H9 (cell line): Measurements from ENCODE around the gene CTPS1. TPM values are rescaled to one million over a fixed set of nuclear protein-coding genes. Genes with fewer than 3 reads are reported as not detected.

ENCODE experiments used
- DNase-seq: peaks from one replicate; pipeline ENCODE4 v3.0.0-alpha.2; 2017
- H2AFZ ChIP-seq: one replicate; pipeline ENCODE4 v1.6.1; 2013; ENCODE audit warnings: mild to moderate bottlenecking, low read length, control low read depth, moderate library complexity
- H2AK5ac ChIP-seq: 2 replicates; pipeline ENCODE4 v1.6.1; 2013; ENCODE audit warnings: low read length, control low read depth, mixed read lengths; ENCODE audit not compliant: insufficient read length
- H2BK120ac ChIP-seq: one replicate; pipeline ENCODE4 v1.6.1; 2013; ENCODE audit warnings: low read depth, mild to moderate bottlenecking, low read length, control low read depth, inconsistent platforms; ENCODE audit not compliant: poor library complexity, severe bottlenecking
- H2BK12ac ChIP-seq: 2 replicates; pipeline ENCODE4 v1.6.1; 2013; ENCODE audit warnings: low read length, control low read depth, mixed read lengths, low read depth; ENCODE audit not compliant: insufficient read length
- H2BK15ac ChIP-seq: 2 replicates; pipeline ENCODE4 v1.6.1; 2013; ENCODE audit warnings: low read depth, low read length, control low read depth
- H2BK20ac ChIP-seq: one replicate; pipeline ENCODE4 v1.6.1; 2013; ENCODE audit warnings: low read depth, mild to moderate bottlenecking, low read length, control low read depth, inconsistent platforms; ENCODE audit not compliant: poor library complexity, severe bottlenecking
- H2BK5ac ChIP-seq: 2 replicates; pipeline ENCODE4 v1.6.1; 2013; ENCODE audit warnings: low read length, control low read depth, mixed read lengths; ENCODE audit not compliant: insufficient read length
- H3K14ac ChIP-seq: 2 replicates; pipeline ENCODE4 v1.6.1; 2013; ENCODE audit warnings: low read length, control low read depth; ENCODE audit not compliant: insufficient read depth
- H3K18ac ChIP-seq: 2 replicates; pipeline ENCODE4 v1.6.1; 2013; ENCODE audit warnings: low read depth, mild to moderate bottlenecking, mixed read lengths, low read length, control low read depth; ENCODE audit not compliant: insufficient read length
- H3K23ac ChIP-seq: 2 replicates; pipeline ENCODE4 v1.6.1; 2013; ENCODE audit warnings: low read length, control low read depth, mixed read lengths, low read depth; ENCODE audit not compliant: insufficient read length
- H3K23me2 ChIP-seq: 2 replicates; pipeline ENCODE4 v1.6.1; 2013; ENCODE audit warnings: low read depth, mild to moderate bottlenecking, mixed read lengths, low read length, control low read depth; ENCODE audit not compliant: insufficient read length, poor library complexity, severe bottlenecking
- H3K27ac ChIP-seq: 2 replicates; pipeline ENCODE4 v1.5.1; 2013; ENCODE audit warnings: low read length, control low read depth, mixed read lengths, low read depth; ENCODE audit not compliant: insufficient read length
- H3K27me3 ChIP-seq: 2 replicates; pipeline ENCODE4 v1.6.1; 2013; ENCODE audit warnings: low read length, control low read depth, inconsistent platforms; ENCODE audit not compliant: insufficient read depth
- H3K4ac ChIP-seq: 2 replicates; pipeline ENCODE4 v1.6.1; 2013; ENCODE audit warnings: low read depth, mild to moderate bottlenecking, control low read depth, inconsistent platforms, low read length, moderate library complexity
- H3K4me1 ChIP-seq: 2 replicates; pipeline ENCODE4 v1.6.1; 2013; ENCODE audit warnings: low read length, control low read depth, inconsistent platforms; ENCODE audit not compliant: insufficient read depth
- H3K4me2 ChIP-seq: 2 replicates; pipeline ENCODE4 v1.6.1; 2013; ENCODE audit warnings: low read length, control low read depth, mixed read lengths; ENCODE audit not compliant: insufficient read length, insufficient read depth
- H3K56ac ChIP-seq: 2 replicates; pipeline ENCODE4 v1.6.1; 2013; ENCODE audit warnings: low read depth, mild to moderate bottlenecking, mixed read lengths, low read length, control low read depth; ENCODE audit not compliant: insufficient read length
- H3K79me1 ChIP-seq: 2 replicates; pipeline ENCODE4 v1.6.1; 2013; ENCODE audit warnings: low read depth, mild to moderate bottlenecking, moderate library complexity, low read length, control low read depth, inconsistent platforms; ENCODE audit not compliant: insufficient read depth, poor library complexity, severe bottlenecking
- H3K79me2 ChIP-seq: 2 replicates; pipeline ENCODE4 v1.6.1; 2013; ENCODE audit warnings: low read length, control low read depth, inconsistent platforms; ENCODE audit not compliant: insufficient read depth
- H3K9ac ChIP-seq: 2 replicates; pipeline ENCODE4 v1.6.1; 2013; ENCODE audit warnings: low read length, control low read depth, mixed read lengths; ENCODE audit not compliant: insufficient read length; ENCODE audit errors: extremely low read depth
- H3K9me3 ChIP-seq: one replicate; pipeline ENCODE4 v1.6.1; 2013; ENCODE audit warnings: low read depth, low read length, inconsistent platforms; ENCODE audit not compliant: control insufficient read depth
- H3T11ph ChIP-seq: one replicate; pipeline ENCODE4 v1.6.1; 2013; ENCODE audit warnings: mild to moderate bottlenecking, low read length, control low read depth, inconsistent platforms
- H4K20me1 ChIP-seq: one replicate; pipeline ENCODE4 v1.6.1; 2013; ENCODE audit not compliant: control insufficient read depth, insufficient read length, insufficient read depth
- H4K5ac ChIP-seq: 2 replicates; pipeline ENCODE4 v1.6.1; 2013; ENCODE audit warnings: low read depth, mild to moderate bottlenecking, mixed read lengths, low read length, control low read depth; ENCODE audit not compliant: insufficient read length
- H4K8ac ChIP-seq: replicated peaks from 2 replicates; pipeline ENCODE4 v1.6.1; 2013; ENCODE audit warnings: low read length, control low read depth, mixed read lengths, low read depth; ENCODE audit not compliant: insufficient read length
- H4K91ac ChIP-seq: 2 replicates; pipeline ENCODE4 v1.6.1; 2013; ENCODE audit warnings: low read depth, mild to moderate bottlenecking, moderate library complexity, mixed read lengths, low read length, control low read depth; ENCODE audit not compliant: insufficient read length
- H3K27ac Mint-ChIP-seq, 3 experiments: 2 replicates in 2 of 3; 3 replicates in 1 of 3; pipeline ENCODE4 v1.8.0; 2020 to 2021; ENCODE audit warnings: mixed read lengths in 3 of 3, mild to moderate bottlenecking in 1 of 3, moderate library complexity in 1 of 3
- H3K27me3 Mint-ChIP-seq: 2 replicates; pipeline ENCODE4 v1.8.0; 2021; ENCODE audit warnings: low read depth, mild to moderate bottlenecking, moderate library complexity, mixed read lengths
- H3K36me3 Mint-ChIP-seq, 3 experiments: 2 replicates in 2 of 3; 3 replicates in 1 of 3; pipeline ENCODE4 v1.8.0; 2020 to 2021; ENCODE audit warnings: low read depth in 3 of 3, mixed read lengths in 3 of 3; ENCODE audit not compliant: insufficient read depth in 1 of 3
- H3K4me1 Mint-ChIP-seq, 2 experiments: 2 replicates each; pipeline ENCODE4 v1.8.0; 2020; ENCODE audit warnings: mixed read lengths in 2 of 2
- H3K4me3 Mint-ChIP-seq, 2 experiments: 2 replicates in 1 of 2; 3 replicates in 1 of 2; pipeline ENCODE4 v1.8.0; 2020 to 2021; ENCODE audit warnings: mild to moderate bottlenecking in 2 of 2, mixed read lengths in 2 of 2, moderate library complexity in 1 of 2
- H3K9me3 Mint-ChIP-seq, 2 experiments: 2 replicates in 1 of 2; 3 replicates in 1 of 2; pipeline ENCODE4 v1.8.0; 2020; ENCODE audit warnings: mild to moderate bottlenecking in 2 of 2, mixed read lengths in 2 of 2, moderate library complexity in 1 of 2
- WGBS: extraction: QIAGEN DNeasy Blood & Tissue Kit; methylation state at CpG from one replicate; pipeline ENCODE4 v1.1.7; 2013; ENCODE audit warnings: missing lambda C conversion rate, low lambda C conversion rate, mixed read lengths; ENCODE audit not compliant: insufficient read length; ENCODE audit errors: extremely low coverage; 5-methylcytosine and 5-hydroxymethylcytosine counted together
- total RNA-seq: library from RNA; stranded (reverse); gene quantifications from 2 replicates; pipeline ENCODE4 v1.2.1, GENCODE V29; 2021
- TF ChIP-seq, protein P1 (sequence below): fragments of 200-600 bp; sonication (generic); conservative IDR thresholded peaks from 3 replicates; pipeline ENCODE4 v1.8.0; 2021; ENCODE audit warnings: antibody characterized with exemption, mild to moderate bottlenecking

Gene CTPS1
- total RNA-seq, 1 experiment from 2014 or later, result 105 TPM

DNA sequence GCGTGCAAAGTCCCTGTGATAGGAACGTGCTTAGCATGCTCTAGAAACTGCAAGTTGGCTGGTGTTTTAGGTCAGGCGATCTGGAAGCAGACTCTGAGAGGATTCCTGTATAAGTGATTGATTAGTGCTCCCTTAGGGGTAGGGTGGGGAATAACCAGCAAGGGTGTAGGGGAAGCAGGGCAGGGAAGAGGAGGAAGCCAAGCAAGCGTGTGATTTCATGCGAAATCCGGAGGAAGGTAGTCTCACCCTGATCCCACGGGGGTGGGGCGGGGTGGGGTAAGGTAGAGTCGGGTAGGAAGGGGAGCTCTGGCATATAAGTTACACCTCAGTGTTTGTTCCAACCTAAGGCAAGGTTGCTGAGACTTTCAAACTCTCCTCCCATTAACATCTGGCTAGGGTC, 24.9 kb upstream of the CTPS1 start:
- Histone ChIP-seq H3T11ph (no peak overlapping the region), H3K79me1 (no peaks in the 10 kb centered on the region), H3K56ac (no peak overlapping the region), H2AK5ac (no peak overlapping the region), H4K91ac (no peak overlapping the region), H4K8ac (no peak overlapping the region), H2BK120ac (no peak overlapping the region), H2BK12ac (no peak overlapping the region), H3K79me2 (no peaks in the 10 kb centered on the region), H3K9ac (no peak overlapping the region), H2BK20ac (no peak overlapping the region), H3K4me1 (no peaks in the 10 kb centered on the region; the same call in 1 of the 2 replicates), H4K5ac (no peak overlapping the region), H3K14ac (no peak overlapping the region; the same call in 1 of the 2 replicates), H4K20me1 (no peaks in the 10 kb centered on the region), H2AFZ (no peak overlapping the region), H3K4me2 (no peak overlapping the region), H2BK15ac (no peak overlapping the region), H3K18ac (no peak overlapping the region), H3K23ac (no peak overlapping the region), H3K4ac (no peak overlapping the region), H3K27me3 (no peaks in the 10 kb centered on the region), H3K9me3 (no peaks in the 10 kb centered on the region), H2BK5ac (no peak overlapping the region), H3K27ac (no peak overlapping the region), H3K23me2 (no peaks in the 10 kb centered on the region)
- H3K27ac Mint-ChIP-seq, result no peak overlapping the region
- no peak overlapping the region for H3K4me3 Mint-ChIP-seq
- peaks cover 0 to 2% of the 10 kb centered on the region in 2 experiments; a peak in 4 of 5 replicates for H3K9me3 Mint-ChIP-seq
- H3K27me3 Mint-ChIP-seq, result peaks cover 16% of the 10 kb centered on the region
- peaks cover 8 to 12% of the 10 kb centered on the region in 2 experiments for H3K4me1 Mint-ChIP-seq
- no peak for DNase-seq
- H3K36me3 Mint-ChIP-seq, result no peaks in the 10 kb centered on the region; a peak in 1 of 7 replicates
- no CpG with 5 or more reads among the region's 9 CpGs for WGBS
- TF ChIP-seq, protein P1, sequence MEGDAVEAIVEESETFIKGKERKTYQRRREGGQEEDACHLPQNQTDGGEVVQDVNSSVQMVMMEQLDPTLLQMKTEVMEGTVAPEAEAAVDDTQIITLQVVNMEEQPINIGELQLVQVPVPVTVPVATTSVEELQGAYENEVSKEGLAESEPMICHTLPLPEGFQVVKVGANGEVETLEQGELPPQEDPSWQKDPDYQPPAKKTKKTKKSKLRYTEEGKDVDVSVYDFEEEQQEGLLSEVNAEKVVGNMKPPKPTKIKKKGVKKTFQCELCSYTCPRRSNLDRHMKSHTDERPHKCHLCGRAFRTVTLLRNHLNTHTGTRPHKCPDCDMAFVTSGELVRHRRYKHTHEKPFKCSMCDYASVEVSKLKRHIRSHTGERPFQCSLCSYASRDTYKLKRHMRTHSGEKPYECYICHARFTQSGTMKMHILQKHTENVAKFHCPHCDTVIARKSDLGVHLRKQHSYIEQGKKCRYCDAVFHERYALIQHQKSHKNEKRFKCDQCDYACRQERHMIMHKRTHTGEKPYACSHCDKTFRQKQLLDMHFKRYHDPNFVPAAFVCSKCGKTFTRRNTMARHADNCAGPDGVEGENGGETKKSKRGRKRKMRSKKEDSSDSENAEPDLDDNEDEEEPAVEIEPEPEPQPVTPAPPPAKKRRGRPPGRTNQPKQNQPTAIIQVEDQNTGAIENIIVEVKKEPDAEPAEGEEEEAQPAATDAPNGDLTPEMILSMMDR, result no peak
